Fibroblast of mammary gland (primary cell): ENCODE data around the gene ACTN3.

ENCODE experiments used
- DNase-seq: peaks from one replicate; pipeline ENCODE4 v3.0.0-alpha.2; 2010; ENCODE audit warnings: low read depth
- H3K4me3 ChIP-seq: 2 replicates; pipeline ENCODE4 v1.5.1; 2011; ENCODE audit warnings: low read depth, mild to moderate bottlenecking, low read length, moderate library complexity; ENCODE audit not compliant: control insufficient read depth
- TF ChIP-seq, protein P1 (sequence below): conservative IDR thresholded peaks from 2 replicates; pipeline ENCODE4 v1.5.1; 2011; ENCODE audit warnings: low read depth, low read length, inconsistent platforms; ENCODE audit not compliant: control insufficient read depth, insufficient read depth

The ACTN3 gene

GRCh38 chr11:66559142-66559865 lies 12.6 kb downstream of the ACTN3 start:
- DNase-seq: peak; percentile 10
- no peak overlapping the region for H3K4me3 ChIP-seq
- TF ChIP-seq, protein P1, sequence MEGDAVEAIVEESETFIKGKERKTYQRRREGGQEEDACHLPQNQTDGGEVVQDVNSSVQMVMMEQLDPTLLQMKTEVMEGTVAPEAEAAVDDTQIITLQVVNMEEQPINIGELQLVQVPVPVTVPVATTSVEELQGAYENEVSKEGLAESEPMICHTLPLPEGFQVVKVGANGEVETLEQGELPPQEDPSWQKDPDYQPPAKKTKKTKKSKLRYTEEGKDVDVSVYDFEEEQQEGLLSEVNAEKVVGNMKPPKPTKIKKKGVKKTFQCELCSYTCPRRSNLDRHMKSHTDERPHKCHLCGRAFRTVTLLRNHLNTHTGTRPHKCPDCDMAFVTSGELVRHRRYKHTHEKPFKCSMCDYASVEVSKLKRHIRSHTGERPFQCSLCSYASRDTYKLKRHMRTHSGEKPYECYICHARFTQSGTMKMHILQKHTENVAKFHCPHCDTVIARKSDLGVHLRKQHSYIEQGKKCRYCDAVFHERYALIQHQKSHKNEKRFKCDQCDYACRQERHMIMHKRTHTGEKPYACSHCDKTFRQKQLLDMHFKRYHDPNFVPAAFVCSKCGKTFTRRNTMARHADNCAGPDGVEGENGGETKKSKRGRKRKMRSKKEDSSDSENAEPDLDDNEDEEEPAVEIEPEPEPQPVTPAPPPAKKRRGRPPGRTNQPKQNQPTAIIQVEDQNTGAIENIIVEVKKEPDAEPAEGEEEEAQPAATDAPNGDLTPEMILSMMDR: no peak

DNA sequence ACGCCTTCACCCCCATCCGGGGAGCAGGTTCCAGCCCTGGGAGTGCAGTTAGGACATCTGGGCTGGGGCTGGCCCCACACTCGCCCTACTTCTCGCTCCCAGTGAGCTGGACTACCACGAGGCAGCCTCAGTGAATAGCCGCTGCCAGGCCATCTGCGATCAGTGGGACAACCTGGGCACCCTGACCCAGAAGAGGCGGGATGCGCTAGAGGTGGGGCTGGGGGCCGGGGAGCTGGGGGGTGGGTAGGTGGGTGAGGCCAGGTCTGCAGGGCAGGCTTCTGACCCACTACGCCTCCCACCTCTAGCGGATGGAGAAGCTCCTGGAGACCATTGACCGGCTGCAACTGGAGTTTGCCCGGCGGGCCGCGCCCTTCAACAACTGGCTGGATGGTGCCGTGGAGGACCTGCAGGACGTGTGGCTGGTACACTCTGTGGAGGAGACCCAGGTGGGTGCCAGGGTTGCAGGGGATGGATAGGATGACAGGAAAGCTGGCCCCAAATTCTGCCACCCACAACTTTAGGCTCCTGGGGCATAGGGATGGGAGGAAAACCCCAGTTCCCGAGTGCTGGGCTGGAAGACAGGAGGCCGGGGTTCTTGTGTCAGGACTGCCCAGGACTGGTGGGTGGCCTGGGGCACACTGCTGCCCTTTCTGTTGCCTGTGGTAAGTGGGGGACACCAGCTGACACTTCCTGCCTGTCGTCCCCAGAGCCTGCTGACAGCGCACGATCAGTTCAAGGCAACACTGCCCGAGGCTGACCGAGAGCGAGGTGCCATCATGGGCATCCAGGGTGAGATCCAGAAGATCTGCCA lies 13.4 kb downstream of the ACTN3 start:
- no peak for DNase-seq
- TF ChIP-seq, protein P1: no peak
- H3K4me3 ChIP-seq: no peak overlapping the region

- DNase-seq: no peak
- no peak overlapping the region for H3K4me3 ChIP-seq
- TF ChIP-seq, protein P1: no peak
These were observed 14.7 kb downstream of the ACTN3 start for GRCh38 chr11:66561178-66561974.

GRCh38 chr11:66561975-66562248 lies 15.2 kb downstream of the ACTN3 start:
- DNase-seq: no peak
- TF ChIP-seq, protein P1: no peak
- H3K4me3 ChIP-seq: no peak overlapping the region

GRCh38 chr11:66562275-66562674 lies 15.6 kb downstream of the ACTN3 start:
- TF ChIP-seq, protein P1: no peak
- H3K4me3 ChIP-seq: no peak overlapping the region

DNA sequence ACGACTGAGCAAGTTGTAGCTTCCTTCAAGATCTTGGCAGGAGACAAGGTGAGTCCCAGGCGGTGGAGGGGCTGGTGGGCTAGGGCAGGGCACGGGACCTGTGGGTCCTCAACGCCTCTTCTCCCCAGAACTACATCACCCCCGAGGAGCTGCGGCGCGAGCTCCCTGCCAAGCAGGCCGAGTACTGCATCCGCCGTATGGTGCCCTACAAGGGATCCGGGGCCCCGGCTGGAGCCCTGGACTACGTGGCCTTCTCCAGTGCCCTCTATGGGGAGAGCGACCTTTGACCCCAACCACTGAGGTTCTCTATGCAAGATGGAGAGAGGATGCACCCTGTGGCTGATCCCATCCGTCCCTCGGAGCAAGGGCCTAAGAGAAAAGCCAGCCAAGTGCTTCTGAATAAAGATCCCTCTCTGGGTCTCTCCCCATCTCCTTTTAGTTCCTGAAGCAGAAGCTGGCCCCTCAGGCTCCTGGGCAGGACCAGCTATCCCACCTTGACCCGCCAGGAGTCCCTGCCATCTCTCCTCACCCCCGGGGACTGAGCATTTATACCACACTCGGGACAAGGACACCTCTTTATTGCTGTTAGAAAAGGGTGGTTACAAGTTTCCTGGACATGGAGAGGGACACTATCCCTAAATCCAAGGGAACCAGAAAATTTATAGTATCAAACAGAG lies 16.3 kb downstream of the ACTN3 start:
- no peak for DNase-seq
- no peak overlapping the region for H3K4me3 ChIP-seq
- TF ChIP-seq, protein P1: no peak

More at GRCh38 chr11:66562275-66562674, 15.6 kb downstream of the ACTN3 start:
- no peak for DNase-seq
